Cardiac fibroblast (primary cell): ENCODE results near the gene KIF12.

Source experiments
- DNase-seq, 2 donors: peaks; one replicate each; pipeline versions ENCODE4 v3.0.0 to v3.0.0-alpha.2; 2010; ENCODE audit warnings: low read depth in 2 of 2
- H3K4me3 ChIP-seq, 2 donors: replicated peaks in 1 of 2; 1 replicate in 1 of 2; 2 replicates in 1 of 2; pipeline ENCODE4 v1.5.1; 2011; ENCODE audit warnings: low read depth in 2 of 2, low read length in 2 of 2, mild to moderate bottlenecking in 2 of 2, moderate library complexity in 1 of 2
- CTCF ChIP-seq: IDR thresholded peaks from one replicate; pipeline ENCODE4 v1.5.1; 2011; ENCODE audit warnings: low read depth, mild to moderate bottlenecking, low read length, inconsistent platforms

KIF12 gene

GRCh38 chr9:114124138-114124537 is 25.0 kb upstream of the KIF12 start:
- no peak for DNase-seq
- TF ChIP-seq CTCF = no peak
- H3K4me3 ChIP-seq = no peak overlapping the region

GRCh38 chr9:114123031-114123977 is 24.2 kb upstream of the KIF12 start:
- no peak for DNase-seq

GRCh38 chr9:114122136-114123027 is 23.3 kb upstream of the KIF12 start:
- no peak for TF ChIP-seq CTCF
- H3K4me3 ChIP-seq = no peak overlapping the region
- no peak for DNase-seq

More at GRCh38 chr9:114123031-114123977, 24.2 kb upstream of the KIF12 start:
- no peak overlapping the region for H3K4me3 ChIP-seq
- TF ChIP-seq CTCF = no peak

GRCh38 chr9:114121227-114122135 is 22.4 kb upstream of the KIF12 start:
- no peak for DNase-seq
- no peak overlapping the region for H3K4me3 ChIP-seq
- TF ChIP-seq CTCF = no peak

- no peak for DNase-seq
- TF ChIP-seq CTCF = no peak
- no peak overlapping the region for H3K4me3 ChIP-seq
Measured at GRCh38 chr9:114120192-114121014, 21.3 kb upstream of the KIF12 start.
